Measurements from ENCODE around the gene CEP128. TPM values are rescaled to one million over a fixed set of nuclear protein-coding genes. Genes with fewer than 3 reads are reported as not detected.

The CEP128 gene
- total RNA-seq, 1 donor from 2014 or later: 6.1 TPM

GRCh38 chr14:80764496-80764895 lies 177.0 kb downstream of the CEP128 start:
- ATAC-seq: no peak
- Histone ChIP-seq H3K4me3 (no peak overlapping the region), H3K4me1 (no peaks in the 10 kb centered on the region), H3K36me3 (no peaks in the 10 kb centered on the region), H3K9me3 (no peaks in the 10 kb centered on the region), H3K27ac (no peak overlapping the region), H3K27me3 (no peaks in the 10 kb centered on the region)
- no peak for DNase-seq
- no peak for TF ChIP-seq CTCF (IDR thresholded peaks at IDR 0.05)
- intact Hi-C loops (cut with DNase I): no loop called here

- ATAC-seq (no peak), DNase-seq (no peak)
- Histone ChIP-seq H3K27me3 (no peaks in the 10 kb centered on the region), H3K27ac (no peak overlapping the region), H3K4me3 (no peak overlapping the region), H3K4me1 (no peaks in the 10 kb centered on the region), H3K9me3 (no peaks in the 10 kb centered on the region), H3K36me3 (no peaks in the 10 kb centered on the region)
- no peak for TF ChIP-seq CTCF (IDR thresholded peaks at IDR 0.05)
- intact Hi-C loops (cut with DNase I): no loop called here
Measured at GRCh38 chr14:80762641-80763228, 178.8 kb downstream of the CEP128 start.

GRCh38 chr14:80754696-80755095 lies 186.8 kb downstream of the CEP128 start:
- no peak for DNase-seq
- no peaks in the 10 kb centered on the region for H3K9me3 ChIP-seq
- H3K4me3 ChIP-seq: no peak overlapping the region
- TF ChIP-seq CTCF (IDR thresholded peaks at IDR 0.05): no peak
- H3K36me3 ChIP-seq: no peaks in the 10 kb centered on the region
- H3K27me3 ChIP-seq: no peaks in the 10 kb centered on the region
- H3K27ac ChIP-seq: no peak overlapping the region
- ATAC-seq: no peak
- H3K4me1 ChIP-seq: no peaks in the 10 kb centered on the region
- intact Hi-C loops (cut with DNase I): no loop called here

GRCh38 chr14:80751285-80751684 lies 190.3 kb downstream of the CEP128 start:
- H3K4me3 ChIP-seq: no peak overlapping the region
- DNase-seq: no peak
- no peak overlapping the region for H3K27ac ChIP-seq
- H3K4me1 ChIP-seq: no peaks in the 10 kb centered on the region
- intact Hi-C loops (cut with DNase I): no loop called here
- TF ChIP-seq CTCF (IDR thresholded peaks at IDR 0.05): no peak
- no peak for ATAC-seq
- no peaks in the 10 kb centered on the region for H3K27me3 ChIP-seq
- H3K36me3 ChIP-seq: no peaks in the 10 kb centered on the region
- H3K9me3 ChIP-seq: no peaks in the 10 kb centered on the region

GRCh38 chr14:80726211-80726610 lies 215.3 kb downstream of the CEP128 start:
- H3K27me3 ChIP-seq: no peaks in the 10 kb centered on the region
- DNase-seq (no peak), ATAC-seq (no peak)
- no peaks in the 10 kb centered on the region for H3K9me3 ChIP-seq
- no peak for TF ChIP-seq CTCF (IDR thresholded peaks at IDR 0.05)
- intact Hi-C loops (cut with DNase I): no loop called here
- H3K4me1 ChIP-seq: no peaks in the 10 kb centered on the region
- H3K27ac ChIP-seq: no peak overlapping the region
- no peak overlapping the region for H3K4me3 ChIP-seq
- H3K36me3 ChIP-seq: no peaks in the 10 kb centered on the region

- no peak for TF ChIP-seq CTCF (IDR thresholded peaks at IDR 0.05)
Measured at GRCh38 chr14:80718940-80719339, 222.6 kb downstream of the CEP128 start.

More at GRCh38 chr14:80718940-80719339, 222.6 kb downstream of the CEP128 start:
- ATAC-seq (no peak), DNase-seq (no peak)
- no peaks in the 10 kb centered on the region for H3K9me3 ChIP-seq
- H3K36me3 ChIP-seq: no peaks in the 10 kb centered on the region
- intact Hi-C loops (cut with DNase I): no loop called here
- no peak overlapping the region for H3K27ac ChIP-seq
- no peak overlapping the region for H3K4me3 ChIP-seq
- no peaks in the 10 kb centered on the region for H3K4me1 ChIP-seq
- no peaks in the 10 kb centered on the region for H3K27me3 ChIP-seq

All from upper lobe of right lung (tissue), 1 donor.